CD8-positive, alpha-beta memory T cell (primary cell): ENCODE results near the gene CLSTN1. TPM values are rescaled to one million over a fixed set of nuclear protein-coding genes. Genes with fewer than 3 reads are reported as not detected.

Source experiments
- CTCF ChIA-PET: fragments of 350-600 bp; sonication (Branson Sonifier 250); formaldehyde crosslinking; loops from one replicate; lab custom pipeline; 2021; ENCODE audit warnings: antibody characterized with exemption; lab: Charles Lee
- POLR2A ChIA-PET: fragments of 350-600 bp; sonication (Branson Sonifier 250); formaldehyde crosslinking; loops from one replicate; lab custom pipeline; 2021; ENCODE audit warnings: antibody characterized with exemption; lab: Charles Lee
- DNase-seq, 5 donors: peaks; one replicate each; pipeline versions ENCODE4 v3.0.0 to v3.0.0-alpha.2; 2020 to 2022; ENCODE audit warnings: mixed read lengths in 1 of 5
- H3K27ac ChIP-seq: one replicate; pipeline ENCODE4 v1.7.0; 2013; ENCODE audit warnings: low read depth, mild to moderate bottlenecking, low read length, moderate library complexity
- H3K27me3 ChIP-seq: 2 replicates; pipeline ENCODE4 v1.7.0; 2013; ENCODE audit warnings: low read length, mild to moderate bottlenecking; ENCODE audit not compliant: insufficient read depth, poor library complexity, severe bottlenecking
- H3K36me3 ChIP-seq: 2 replicates; pipeline ENCODE4 v1.7.0; 2013; ENCODE audit warnings: mild to moderate bottlenecking, low read length, moderate library complexity; ENCODE audit not compliant: insufficient read depth
- H3K4me1 ChIP-seq: 2 replicates; pipeline ENCODE4 v1.7.0; 2013; ENCODE audit warnings: mild to moderate bottlenecking, low read length, moderate library complexity; ENCODE audit not compliant: insufficient read depth
- H3K4me3 ChIP-seq: 2 replicates; pipeline ENCODE4 v1.7.0; 2013; ENCODE audit warnings: mild to moderate bottlenecking, low read length
- H3K9me3 ChIP-seq: 2 replicates; pipeline ENCODE4 v1.7.0; 2013; ENCODE audit warnings: mild to moderate bottlenecking, low read length
- H3K27ac Mint-ChIP-seq, 8 donors: one replicate each; pipeline ENCODE4 v1.8.0; 2020 to 2021; ENCODE audit warnings: mixed read lengths in 8 of 8, mild to moderate bottlenecking in 6 of 8, inconsistent platforms in 3 of 8, moderate library complexity in 3 of 8
- H3K27me3 Mint-ChIP-seq, 2 donors: one replicate each; pipeline ENCODE4 v1.8.0; 2020 to 2021; ENCODE audit warnings: mixed read lengths in 2 of 2, mild to moderate bottlenecking in 1 of 2, moderate library complexity in 1 of 2
- H3K36me3 Mint-ChIP-seq, 3 donors: one replicate each; pipeline ENCODE4 v1.8.0; 2020 to 2021; ENCODE audit warnings: mixed read lengths in 3 of 3, inconsistent platforms in 1 of 3, mild to moderate bottlenecking in 1 of 3
- H3K4me1 Mint-ChIP-seq, 3 donors: one replicate each; pipeline ENCODE4 v1.8.0; 2020 to 2021; ENCODE audit warnings: mixed read lengths in 3 of 3, inconsistent platforms in 1 of 3, mild to moderate bottlenecking in 1 of 3
- H3K4me3 Mint-ChIP-seq, 7 donors: one replicate each; pipeline ENCODE4 v1.8.0; 2020 to 2021; ENCODE audit warnings: mixed read lengths in 7 of 7, mild to moderate bottlenecking in 6 of 7, moderate library complexity in 4 of 7, inconsistent platforms in 2 of 7
- H3K9me3 Mint-ChIP-seq, 5 donors: one replicate each; pipeline ENCODE4 v1.8.0; 2020 to 2022; ENCODE audit warnings: mixed read lengths in 5 of 5, mild to moderate bottlenecking in 3 of 5, moderate library complexity in 2 of 5, inconsistent platforms in 1 of 5
- polyA plus RNA-seq: library from polyadenylated mRNA; unstranded; fragments of 300-500 nt; fragmentation: Illumina TruSeq; gene quantifications from one replicate; pipeline ENCODE4 v1.2.3, GENCODE V29; 2021
- total RNA-seq, 2 experiments: library from RNA; stranded (reverse); gene quantifications; one replicate each; pipeline ENCODE4 v1.2.3, GENCODE V29; 2021

Gene CLSTN1
- total and polyA plus RNA-seq, 3 experiments from 2014 or later = 38.4 to 48.2 (median 40.8) TPM

DNA sequence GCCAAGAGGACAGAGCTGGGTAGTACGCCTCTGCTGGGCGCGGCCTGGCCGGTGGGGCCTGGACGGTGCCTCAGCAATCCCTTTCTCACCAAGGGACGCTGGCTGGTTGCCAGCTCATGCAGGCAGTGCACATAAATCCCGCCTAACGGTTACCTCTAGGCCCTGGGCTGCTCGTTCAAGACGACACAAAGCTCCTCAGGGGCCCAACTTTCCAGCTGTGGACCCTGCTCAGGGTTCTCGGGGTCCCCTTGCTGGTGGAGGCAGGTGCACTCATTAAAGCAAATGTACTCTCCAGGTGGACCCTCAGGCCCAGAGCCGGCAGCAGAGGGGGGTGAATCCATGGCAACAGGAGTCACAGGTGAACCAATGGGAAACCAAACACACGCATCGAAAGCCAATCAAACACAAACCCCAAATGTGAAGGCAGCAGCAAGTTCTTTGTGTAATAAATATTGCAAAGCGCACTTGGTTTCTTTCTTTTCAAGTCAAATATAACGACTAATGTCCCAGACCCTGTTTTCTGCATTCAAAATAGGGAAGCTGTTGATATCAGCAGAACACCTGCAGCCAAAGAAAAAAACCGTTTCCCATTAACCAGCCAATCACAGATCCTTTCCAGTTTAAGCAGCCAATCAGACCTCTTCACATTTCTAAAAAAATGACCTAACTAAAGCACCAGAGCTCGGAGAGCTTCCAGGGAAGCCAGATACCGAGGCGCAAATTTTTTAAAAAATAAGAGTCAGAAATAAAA, 26.1 kb upstream of the CLSTN1 start:
- peaks cover 3% of the 10 kb centered on the region for H3K4me1 ChIP-seq
- H3K36me3 Mint-ChIP-seq = peaks cover 5 to 11% (median 6%) of the 10 kb centered on the region in 3 donors
- no peak overlapping the region for H3K4me3 ChIP-seq
- H3K9me3 Mint-ChIP-seq = peaks cover 0 to 5% (median 3%) of the 10 kb centered on the region in 5 donors
- peaks cover 0 to 4% (median 0%) of the 10 kb centered on the region in 3 donors for H3K4me1 Mint-ChIP-seq
- ChIA-PET CTCF (interaction anchor here (1.2 to 2.2 kb wide), 2 partner anchors 17 to 66 kb away, joined by 3 to 9 read pairs; no protein-coding TSS in a partner anchor), POLR2A (interaction anchor here (0.7 kb wide), 1 partner anchor 208 kb away, joined by 3 read pairs; no protein-coding TSS in a partner anchor)
- no peaks in the 10 kb centered on the region for H3K36me3 ChIP-seq
- H3K27ac Mint-ChIP-seq = peak overlapping the region in 1 of 8 donors; percentile 91
- no peaks in the 10 kb centered on the region for H3K27me3 ChIP-seq
- no peak overlapping the region for H3K27ac ChIP-seq
- peak overlapping the region in 1 of 7 donors; percentile 32 for H3K4me3 Mint-ChIP-seq
- H3K27me3 Mint-ChIP-seq = no peaks in the 10 kb centered on the region
- H3K9me3 ChIP-seq = peaks cover 5% of the 10 kb centered on the region
- peak in 1 of 5 donors; percentile 69 for DNase-seq

GRCh38 chr1:9848022-9848421, 24.3 kb upstream of the CLSTN1 start:
- Histone ChIP-seq H3K27ac (no peak overlapping the region), H3K9me3 (no peaks in the 10 kb centered on the region), H3K36me3 (no peaks in the 10 kb centered on the region), H3K4me1 (peaks cover 3% of the 10 kb centered on the region), H3K4me3 (no peak overlapping the region), H3K27me3 (no peaks in the 10 kb centered on the region)
- no peak overlapping the region for H3K27ac Mint-ChIP-seq
- peaks cover 0 to 4% (median 0%) of the 10 kb centered on the region in 3 donors for H3K4me1 Mint-ChIP-seq
- peaks cover 0 to 3% (median 0%) of the 10 kb centered on the region in 3 donors for H3K36me3 Mint-ChIP-seq
- POLR2A ChIA-PET = no interaction called here
- H3K9me3 Mint-ChIP-seq = no peaks in the 10 kb centered on the region
- no peaks in the 10 kb centered on the region for H3K27me3 Mint-ChIP-seq
- CTCF ChIA-PET = interaction anchor here (1.7 kb wide), 1 partner anchor 63 kb away, joined by 8 read pairs; no protein-coding TSS in a partner anchor
- no peak overlapping the region for H3K4me3 Mint-ChIP-seq
- no peak for DNase-seq

DNA sequence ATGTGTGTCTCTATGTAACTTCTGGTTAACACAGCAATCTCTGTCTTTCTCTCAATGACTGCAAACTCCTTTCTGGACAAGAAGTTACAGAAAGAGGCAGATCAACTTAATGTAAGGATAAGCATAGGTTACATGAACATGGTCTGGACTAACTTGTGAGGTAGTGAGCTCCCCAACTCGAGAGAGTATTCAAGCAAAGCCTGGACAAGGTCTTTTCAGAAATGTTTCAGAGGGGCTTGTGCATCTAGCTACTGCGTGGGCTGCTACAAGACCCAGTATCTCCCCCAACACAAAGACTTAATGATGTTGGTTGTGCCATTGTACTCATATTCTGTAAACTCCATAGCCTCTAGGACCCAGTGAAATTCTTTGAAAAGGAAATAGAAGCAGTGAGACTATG, 23.5 kb upstream of the CLSTN1 start:
- Histone ChIP-seq H3K4me3 (no peak overlapping the region), H3K4me1 (peaks cover 3% of the 10 kb centered on the region), H3K27ac (no peak overlapping the region), H3K27me3 (no peaks in the 10 kb centered on the region), H3K36me3 (no peaks in the 10 kb centered on the region), H3K9me3 (no peaks in the 10 kb centered on the region)
- Mint-ChIP-seq H3K27me3 (no peaks in the 10 kb centered on the region), H3K36me3 (peaks cover 0 to 3% (median 0%) of the 10 kb centered on the region in 3 donors), H3K9me3 (no peaks in the 10 kb centered on the region), H3K27ac (no peak overlapping the region), H3K4me3 (no peak overlapping the region), H3K4me1 (peaks cover 0 to 4% (median 0%) of the 10 kb centered on the region in 3 donors)
- ChIA-PET CTCF (interaction anchor here (1.3 to 1.7 kb wide), 2 partner anchors 21 to 62 kb away, joined by 4 to 8 read pairs; no protein-coding TSS in a partner anchor), POLR2A (no interaction called here)
- no peak for DNase-seq

- H3K27me3 ChIP-seq = no peaks in the 10 kb centered on the region
- DNase-seq = no peak
- H3K4me1 Mint-ChIP-seq = peaks cover 0 to 4% (median 0%) of the 10 kb centered on the region in 3 donors
- no peaks in the 10 kb centered on the region for H3K36me3 ChIP-seq
- H3K9me3 Mint-ChIP-seq = no peaks in the 10 kb centered on the region
- H3K4me1 ChIP-seq = peaks cover 3% of the 10 kb centered on the region
- POLR2A ChIA-PET = no interaction called here
- no peaks in the 10 kb centered on the region for H3K27me3 Mint-ChIP-seq
- H3K36me3 Mint-ChIP-seq = peaks cover 0 to 2% (median 0%) of the 10 kb centered on the region in 3 donors
- no peak overlapping the region for H3K27ac ChIP-seq
- CTCF ChIA-PET = interaction anchor here (1.3 to 1.7 kb wide), 2 partner anchors 22 to 62 kb away, joined by 4 to 8 read pairs; no protein-coding TSS in a partner anchor
- H3K4me3 ChIP-seq = no peak overlapping the region
- H3K9me3 ChIP-seq = no peaks in the 10 kb centered on the region
- no peak overlapping the region for H3K27ac Mint-ChIP-seq
- no peak overlapping the region for H3K4me3 Mint-ChIP-seq
Measured at GRCh38 chr1:9846611-9847171, 22.9 kb upstream of the CLSTN1 start.

DNA sequence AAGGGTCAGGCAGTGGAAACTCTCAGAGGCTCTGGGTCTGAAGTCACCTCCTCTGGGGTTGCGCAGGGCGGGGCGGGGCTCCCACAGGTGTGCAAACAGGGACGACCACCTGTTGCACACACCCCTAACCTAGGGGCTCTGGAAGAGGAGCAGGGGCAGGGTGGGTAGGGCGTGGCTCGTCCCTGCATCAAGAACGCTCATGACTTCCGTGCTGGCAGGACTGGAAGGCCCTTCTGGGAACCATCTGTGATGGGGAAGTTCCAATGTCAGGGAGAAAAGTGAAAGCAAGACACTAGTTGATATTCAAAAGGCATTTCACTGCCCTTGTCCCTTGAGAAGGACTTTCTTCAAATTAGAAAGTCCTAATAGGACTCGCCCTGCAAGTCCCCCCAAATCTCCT, 22.1 kb upstream of the CLSTN1 start:
- H3K27ac ChIP-seq = no peak overlapping the region
- no peaks in the 10 kb centered on the region for H3K27me3 Mint-ChIP-seq
- no peak overlapping the region for H3K4me3 ChIP-seq
- ChIA-PET POLR2A (no interaction called here), CTCF (no interaction called here)
- H3K36me3 Mint-ChIP-seq = peaks cover 0 to 2% (median 0%) of the 10 kb centered on the region in 3 donors
- peaks cover 0 to 4% (median 0%) of the 10 kb centered on the region in 3 donors for H3K4me1 Mint-ChIP-seq
- no peak overlapping the region for H3K4me3 Mint-ChIP-seq
- H3K27ac Mint-ChIP-seq = peak overlapping the region in 2 of 8 donors; percentile 1 to 20
- DNase-seq = no peak
- no peaks in the 10 kb centered on the region for H3K9me3 Mint-ChIP-seq
- no peaks in the 10 kb centered on the region for H3K27me3 ChIP-seq
- H3K4me1 ChIP-seq = peaks cover 3% of the 10 kb centered on the region
- no peaks in the 10 kb centered on the region for H3K36me3 ChIP-seq
- H3K9me3 ChIP-seq = no peaks in the 10 kb centered on the region

GRCh38 chr1:9844756-9845155, 21.0 kb upstream of the CLSTN1 start:
- no peaks in the 10 kb centered on the region for H3K27me3 ChIP-seq
- H3K4me3 ChIP-seq = no peak overlapping the region
- H3K27me3 Mint-ChIP-seq = no peaks in the 10 kb centered on the region
- no peaks in the 10 kb centered on the region for H3K36me3 Mint-ChIP-seq
- no peaks in the 10 kb centered on the region for H3K36me3 ChIP-seq
- ChIA-PET CTCF (no interaction called here), POLR2A (no interaction called here)
- no peaks in the 10 kb centered on the region for H3K9me3 Mint-ChIP-seq
- H3K27ac ChIP-seq = no peak overlapping the region
- DNase-seq = no peak
- H3K27ac Mint-ChIP-seq = peak overlapping the region in 3 of 8 donors; percentile 14 to 47 (median 37)
- H3K4me3 Mint-ChIP-seq = no peak overlapping the region
- H3K9me3 ChIP-seq = no peaks in the 10 kb centered on the region
- H3K4me1 ChIP-seq = peaks cover 1% of the 10 kb centered on the region
- peaks cover 0 to 2% (median 0%) of the 10 kb centered on the region in 3 donors for H3K4me1 Mint-ChIP-seq

DNA sequence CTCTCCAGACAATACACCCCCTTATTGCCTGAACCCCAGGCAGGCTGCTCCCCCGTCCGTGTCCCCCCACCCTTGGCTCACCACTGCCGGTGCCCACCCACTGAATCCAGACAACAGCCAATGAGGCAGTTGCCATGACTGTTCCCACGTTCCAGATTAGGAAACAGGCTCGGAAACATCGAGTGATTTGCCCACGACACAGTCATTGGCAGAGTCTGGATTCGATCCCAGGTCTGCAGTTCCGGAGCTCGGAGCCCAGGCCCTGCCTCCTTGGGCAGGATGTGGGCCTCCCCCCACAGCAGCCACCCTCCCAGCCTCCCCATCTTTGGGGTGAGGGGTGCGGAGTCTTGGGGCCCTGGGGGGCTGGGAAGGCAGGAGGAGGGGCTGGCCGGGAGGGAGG, 20.3 kb upstream of the CLSTN1 start:
- no peak for DNase-seq
- Histone ChIP-seq H3K36me3 (no peaks in the 10 kb centered on the region), H3K4me1 (no peaks in the 10 kb centered on the region), H3K9me3 (no peaks in the 10 kb centered on the region), H3K27me3 (no peaks in the 10 kb centered on the region), H3K4me3 (no peak overlapping the region), H3K27ac (no peak overlapping the region)
- Mint-ChIP-seq H3K36me3 (no peaks in the 10 kb centered on the region), H3K4me3 (no peak overlapping the region), H3K27me3 (no peaks in the 10 kb centered on the region), H3K27ac (no peak overlapping the region), H3K9me3 (no peaks in the 10 kb centered on the region), H3K4me1 (peaks cover 0 to 2% (median 0%) of the 10 kb centered on the region in 3 donors)
- POLR2A ChIA-PET = no interaction called here
- CTCF ChIA-PET = interaction anchor here (1.3 kb wide), 1 partner anchor 60 kb away, joined by 5 read pairs; no protein-coding TSS in a partner anchor

DNA sequence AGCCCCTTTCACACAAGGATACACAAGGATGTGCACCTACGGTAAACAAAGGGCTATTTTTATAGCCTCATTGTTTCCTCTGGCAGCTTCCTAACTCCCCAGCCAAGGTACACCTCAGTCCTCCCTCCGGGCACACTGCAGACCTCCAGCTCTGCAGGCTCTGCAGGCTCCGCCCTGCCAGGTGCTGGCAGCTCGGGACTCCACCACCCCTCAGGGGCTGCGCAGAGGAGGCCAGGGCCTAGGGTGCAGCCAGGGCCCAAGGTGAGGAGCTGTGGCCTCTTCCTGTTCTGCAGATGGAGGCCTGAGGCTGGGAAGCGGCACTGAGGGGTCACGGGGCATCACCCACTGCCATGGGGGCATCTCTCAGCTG, 19.8 kb upstream of the CLSTN1 start:
- no peaks in the 10 kb centered on the region for H3K4me1 ChIP-seq
- CTCF ChIA-PET = interaction anchor here (0.6 to 1.3 kb wide), 3 partner anchors 25 to 206 kb away, joined by 3 to 5 read pairs (median 3); no protein-coding TSS in a partner anchor

More for the DNA sequence above, 19.8 kb upstream of the CLSTN1 start:
- H3K27ac ChIP-seq = no peak overlapping the region
- H3K36me3 ChIP-seq = no peaks in the 10 kb centered on the region
- peak overlapping the region in 1 of 8 donors; percentile 33 for H3K27ac Mint-ChIP-seq
- H3K4me3 Mint-ChIP-seq = no peak overlapping the region
- H3K4me3 ChIP-seq = no peak overlapping the region
- no peaks in the 10 kb centered on the region for H3K9me3 ChIP-seq
- peaks cover 0 to 2% (median 0%) of the 10 kb centered on the region in 3 donors for H3K4me1 Mint-ChIP-seq
- H3K27me3 Mint-ChIP-seq = no peaks in the 10 kb centered on the region
- H3K27me3 ChIP-seq = no peaks in the 10 kb centered on the region
- no peaks in the 10 kb centered on the region for H3K36me3 Mint-ChIP-seq
- no peak for DNase-seq
- no peaks in the 10 kb centered on the region for H3K9me3 Mint-ChIP-seq
- POLR2A ChIA-PET = no interaction called here
